Esophagus squamous epithelium (tissue), 5 donors: ENCODE measurements around the gene ZNF383. TPM values are rescaled to one million over a fixed set of nuclear protein-coding genes. Genes with fewer than 3 reads are reported as not detected.
"Not testable (repeated sequence)": the region's sequence is repeated elsewhere in the genome, so short reads cannot be mapped to it uniquely, and the experiment has no call there.

Source experiments
- DNase-seq: peaks from one replicate; lab custom pipeline; 2025; lab: John Stamatoyannopoulos, UW
- H3K27ac ChIP-seq, 4 donors: fragments of 200-600 bp; sonication (generic); one replicate each; pipeline ENCODE4 v1.5.1; 2016 to 2019; ENCODE audit warnings: mild to moderate bottlenecking in 1 of 4
- H3K27me3 ChIP-seq, 4 donors: fragments of 200-600 bp; sonication (generic); 1 replicate in 3 of 4; 2 replicates in 1 of 4; pipeline versions ENCODE4 v1.5.1 to v1.6.0; 2017 to 2021; ENCODE audit warnings: antibody characterized with exemption in 1 of 4
- H3K36me3 ChIP-seq, 3 donors: fragments of 200-600 bp; sonication (generic); one replicate each; pipeline ENCODE4 v1.5.1; 2016 to 2019
- H3K4me1 ChIP-seq, 3 donors: fragments of 200-600 bp; sonication (generic); one replicate each; pipeline ENCODE4 v1.5.1; 2017 to 2019
- H3K4me3 ChIP-seq, 4 donors: fragments of 200-600 bp; sonication (generic); 1 replicate in 3 of 4; 2 replicates in 1 of 4; pipeline ENCODE4 v1.5.1; 2016 to 2019; ENCODE audit warnings: mild to moderate bottlenecking in 2 of 4, moderate library complexity in 1 of 4
- H3K9me3 ChIP-seq, 3 donors: fragments of 200-600 bp; sonication (generic); one replicate each; pipeline ENCODE4 v1.5.1; 2016 to 2019
- WGBS, 2 donors: methylation state at CpG; one replicate each; pipeline ENCODE4 v1.1.5; 2018; 5-methylcytosine and 5-hydroxymethylcytosine counted together
- intact Hi-C: fragments of 100-400 bp; cut with DNase I; formaldehyde crosslinking; loops from one replicate; pipeline ENCODE4 v1.15.0; 2022
- total RNA-seq, 4 donors: library from RNA; depleted of rRNA; stranded (reverse); fragments of >200 nt; gene quantifications; one replicate each; pipeline ENCODE4 v1.1.0, GENCODE V29; 2016
- donor health status: DM: yes; HTN: yes; CAD: no.

Gene ZNF383
- total RNA-seq, 4 donors from 2014 or later, result 2.6 to 12.2 (median 4.1) TPM

GRCh38 chr19:37292998-37293939, 75.3 kb downstream of the ZNF383 start:
- intact Hi-C loops, H3K4me3 ChIP-seq, H3K4me1 ChIP-seq, H3K36me3 ChIP-seq, H3K27ac ChIP-seq, DNase-seq, H3K27me3 ChIP-seq: not testable (repeated sequence)
- peaks cover 0 to 16% (median 14%) of the 10 kb centered on the region in 3 donors for H3K9me3 ChIP-seq
- 93% methylated on average over 32 to 58 of the region's 63 CpGs for WGBS, 2 donors

GRCh38 chr19:37294246-37294645, 76.2 kb downstream of the ZNF383 start:
- DNase-seq, H3K4me3 ChIP-seq, H3K36me3 ChIP-seq, H3K4me1 ChIP-seq, H3K27me3 ChIP-seq, H3K27ac ChIP-seq, intact Hi-C loops: not testable (repeated sequence)
- peaks cover 0 to 13% (median 12%) of the 10 kb centered on the region in 3 donors for H3K9me3 ChIP-seq
- 96% methylated on average over 11 of the region's 39 CpGs; no CpG with 5 or more reads in 1 of the 2 donors for WGBS, 2 donors

Other genes starting within 250 kb of the ZNF383 start
- gene ZNF420, start 139.8 kb upstream of the ZNF383 start, total RNA-seq, result 1 to 10 TPM; 2.7 to 7.6 (median 4.6) TPM
- gene ZNF585A, start 45.5 kb upstream of the ZNF383 start, total RNA-seq, result 1 to 10 TPM; 3.4 to 9.5 (median 6.8) TPM
- 10 to 100 TPM in 1 of 4 donors, 1 to 10 TPM in 3; 2.5 to 13.5 (median 5.3) TPM for gene ZNF585B, start 7.7 kb upstream of the ZNF383 start, total RNA-seq
- 1 to 10 TPM; 2.2 to 6.1 (median 2.5) TPM for gene ZNF527, start 152.9 kb downstream of the ZNF383 start, total RNA-seq
- gene ZNF569, start 249.2 kb downstream of the ZNF383 start, total RNA-seq, result 1 to 10 TPM in 2 of 4 donors, under 1 TPM in 2; 0.61 to 2.7 (median 1.1) TPM